ENCODE data around the gene GPR45.

DNA sequence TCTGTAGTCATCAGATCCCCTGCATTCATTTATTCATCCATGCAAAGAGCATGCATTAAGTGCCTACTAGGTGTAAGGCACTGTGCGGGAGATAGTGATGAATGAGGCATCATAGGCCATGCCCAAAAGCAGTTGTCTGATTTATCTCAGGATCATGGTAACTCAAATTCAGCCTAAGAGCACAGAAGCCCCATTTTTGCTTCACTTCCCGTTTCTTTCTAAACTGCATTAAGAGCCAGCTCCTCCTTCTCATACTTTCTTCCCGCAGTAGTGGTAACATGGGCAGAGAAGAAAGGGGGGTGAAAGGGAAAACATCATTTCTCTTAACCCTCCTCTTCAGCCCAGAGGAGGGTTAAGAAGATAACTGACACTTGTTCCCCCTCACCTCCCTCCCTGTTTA lies 2.9 kb downstream of the GPR45 start:
- TF ChIP-seq, protein P1, sequence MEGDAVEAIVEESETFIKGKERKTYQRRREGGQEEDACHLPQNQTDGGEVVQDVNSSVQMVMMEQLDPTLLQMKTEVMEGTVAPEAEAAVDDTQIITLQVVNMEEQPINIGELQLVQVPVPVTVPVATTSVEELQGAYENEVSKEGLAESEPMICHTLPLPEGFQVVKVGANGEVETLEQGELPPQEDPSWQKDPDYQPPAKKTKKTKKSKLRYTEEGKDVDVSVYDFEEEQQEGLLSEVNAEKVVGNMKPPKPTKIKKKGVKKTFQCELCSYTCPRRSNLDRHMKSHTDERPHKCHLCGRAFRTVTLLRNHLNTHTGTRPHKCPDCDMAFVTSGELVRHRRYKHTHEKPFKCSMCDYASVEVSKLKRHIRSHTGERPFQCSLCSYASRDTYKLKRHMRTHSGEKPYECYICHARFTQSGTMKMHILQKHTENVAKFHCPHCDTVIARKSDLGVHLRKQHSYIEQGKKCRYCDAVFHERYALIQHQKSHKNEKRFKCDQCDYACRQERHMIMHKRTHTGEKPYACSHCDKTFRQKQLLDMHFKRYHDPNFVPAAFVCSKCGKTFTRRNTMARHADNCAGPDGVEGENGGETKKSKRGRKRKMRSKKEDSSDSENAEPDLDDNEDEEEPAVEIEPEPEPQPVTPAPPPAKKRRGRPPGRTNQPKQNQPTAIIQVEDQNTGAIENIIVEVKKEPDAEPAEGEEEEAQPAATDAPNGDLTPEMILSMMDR (conservative IDR thresholded peaks at IDR 0.05; ENCODE audit: low read length): no peak
- TF ChIP-seq EZH2phosphoT487 (IDR thresholded peaks at IDR 0.05; ENCODE audit: borderline replicate concordance, low read depth, low read length): no peak
